Skin epidermis (tissue), 12 donors: ENCODE measurements around the gene RTCA.
"Not testable (repeated sequence)": the region's sequence is repeated elsewhere in the genome, so short reads cannot be mapped to it uniquely, and the experiment has no call there.

Experiments used
- H3K27ac ChIP-seq, 21 experiments: fragments of 200-600 bp; sonication (generic) in 11 of 21; one replicate each; pipeline ENCODE4 v1.5.0; 2020; ENCODE audit warnings: mild to moderate bottlenecking in 3 of 21, inconsistent platforms in 2 of 21, moderate library complexity in 2 of 21
- H3K4me3 ChIP-seq, 7 experiments: fragments of 200-600 bp; sonication (generic) in 2 of 7; one replicate each; pipeline ENCODE4 v1.5.0; 2020; ENCODE audit warnings: inconsistent platforms in 2 of 7, mild to moderate bottlenecking in 2 of 7, moderate library complexity in 1 of 7

Gene RTCA

DNA sequence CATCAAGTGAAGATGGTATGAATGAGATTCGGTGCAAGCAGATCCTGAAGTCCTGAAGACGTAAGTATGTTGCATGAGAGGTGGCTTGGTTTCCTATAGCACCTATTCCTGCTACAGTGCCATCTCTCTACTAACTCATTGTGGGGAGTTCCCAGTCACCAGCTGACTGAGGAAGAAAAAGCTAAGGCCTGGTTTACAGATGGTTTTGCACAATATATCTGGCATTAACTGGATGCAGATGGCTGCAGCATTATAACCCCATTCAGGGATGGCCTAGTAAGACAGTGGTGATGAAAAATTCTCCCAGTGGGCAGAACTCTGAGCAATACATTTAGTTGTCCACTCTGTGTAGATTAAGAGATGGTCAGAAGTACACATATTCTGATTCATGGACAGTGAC, 36.7 kb downstream of the RTCA start:
- no peak overlapping the region for H3K4me3 ChIP-seq
- no peak overlapping the region for H3K27ac ChIP-seq

DNA sequence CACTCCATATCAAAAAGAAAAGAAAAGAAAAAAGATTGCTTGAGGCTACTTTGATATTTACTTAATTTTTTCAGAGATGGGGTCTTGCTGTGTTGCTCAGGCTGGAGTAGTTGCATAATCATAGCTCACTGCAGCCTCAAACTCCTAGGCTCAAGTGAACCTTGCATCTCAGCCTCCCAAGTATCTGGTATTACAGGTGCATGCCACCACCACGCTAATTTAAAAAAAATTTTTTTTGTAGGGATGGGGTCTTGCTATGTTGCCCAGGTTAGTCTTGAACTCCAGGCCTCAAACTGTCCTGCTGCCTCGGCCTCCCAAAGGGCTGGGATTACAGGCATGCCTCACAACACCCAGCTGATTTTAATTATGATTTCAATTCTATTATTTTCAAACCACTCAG, 38.2 kb downstream of the RTCA start:
- Histone ChIP-seq H3K4me3 (no peak overlapping the region), H3K27ac (no peak overlapping the region)

DNA sequence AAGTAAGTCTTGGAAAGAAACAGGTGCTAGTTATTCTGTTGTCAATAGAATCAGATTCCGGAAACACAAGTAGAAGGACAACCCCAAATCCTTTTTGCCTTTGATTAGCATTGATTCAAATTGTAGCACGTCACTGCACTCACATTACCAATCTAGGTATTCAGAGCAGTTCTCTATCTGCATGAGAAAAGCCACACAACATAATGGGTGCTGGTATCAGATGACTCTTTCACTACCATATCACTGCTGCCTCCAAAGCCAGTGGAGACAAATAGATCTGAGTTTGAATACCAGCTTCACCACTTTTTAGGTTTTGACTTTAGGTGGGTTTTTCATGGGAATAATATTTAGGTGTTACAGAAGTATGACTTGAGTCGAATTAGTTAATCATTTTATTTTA, 38.9 kb downstream of the RTCA start:
- Histone ChIP-seq H3K27ac (no peak overlapping the region), H3K4me3 (no peak overlapping the region)

DNA sequence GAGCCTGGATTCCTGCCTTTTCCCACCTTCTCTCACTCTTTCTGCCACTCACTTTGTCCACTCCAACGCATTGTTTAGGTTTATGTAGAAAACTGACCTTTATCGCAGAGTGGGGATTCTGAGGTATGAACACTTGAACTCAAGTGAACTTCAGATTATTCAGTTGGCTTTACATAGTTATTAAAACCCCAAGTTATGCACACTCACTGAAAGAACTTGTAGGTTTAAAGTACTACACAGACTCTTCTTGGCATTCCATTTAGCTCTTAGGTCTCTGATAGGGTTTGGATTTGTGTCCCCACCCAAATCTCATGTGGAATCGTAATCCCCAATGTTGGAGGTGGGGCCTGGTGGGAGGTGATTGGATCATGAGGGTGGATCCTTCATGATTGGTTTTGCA, 39.9 kb downstream of the RTCA start:
- no peak overlapping the region for H3K4me3 ChIP-seq
- no peak overlapping the region for H3K27ac ChIP-seq

DNA sequence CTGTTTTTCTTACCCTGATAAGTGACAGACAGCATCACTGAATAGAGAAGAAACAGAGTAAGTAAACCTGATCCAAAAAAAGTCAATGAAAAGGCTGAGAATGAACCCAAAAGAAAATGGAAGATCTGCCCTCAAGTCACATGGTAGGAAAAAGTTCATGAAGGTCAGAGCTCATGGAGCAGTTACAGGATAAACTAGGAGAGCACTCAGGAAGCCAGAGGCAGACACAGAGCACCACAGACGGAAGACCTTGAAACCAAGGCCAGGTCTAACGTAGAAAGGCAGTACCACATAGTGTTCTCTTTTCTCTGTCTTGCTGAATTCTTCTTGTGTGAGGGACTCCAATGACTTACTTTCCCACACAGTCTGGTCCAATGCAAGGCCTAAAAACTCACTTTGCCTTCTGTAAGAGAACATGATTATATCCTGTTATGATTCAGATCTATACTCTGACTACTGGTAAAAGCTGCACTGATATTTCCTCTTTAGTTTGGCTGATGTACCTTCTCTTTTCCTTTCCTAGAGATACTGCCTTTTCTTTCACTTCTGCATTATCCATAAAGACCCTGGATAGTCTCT, 40.8 kb downstream of the RTCA start:
- Histone ChIP-seq H3K4me3 (no peak overlapping the region), H3K27ac (no peak overlapping the region)

DNA sequence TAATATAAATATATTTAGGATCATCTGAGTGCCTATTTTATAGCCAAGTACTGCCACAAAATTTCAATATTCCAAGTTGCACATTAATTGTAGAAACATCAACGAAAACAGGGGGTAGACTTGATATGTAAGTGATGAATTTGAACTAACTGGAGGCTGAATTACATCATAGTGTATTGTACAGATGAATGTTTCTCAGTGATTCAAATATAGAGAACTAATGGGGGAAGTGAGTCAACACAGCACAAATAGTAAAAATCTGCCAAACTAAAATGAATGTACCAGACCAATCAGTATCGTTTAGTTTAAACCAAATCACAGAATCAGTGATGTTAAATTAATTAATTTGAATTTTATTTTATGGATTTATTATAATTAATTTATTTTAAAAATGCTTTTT, 42.8 kb downstream of the RTCA start:
- Histone ChIP-seq H3K4me3 (no peak overlapping the region), H3K27ac (no peak overlapping the region)

DNA sequence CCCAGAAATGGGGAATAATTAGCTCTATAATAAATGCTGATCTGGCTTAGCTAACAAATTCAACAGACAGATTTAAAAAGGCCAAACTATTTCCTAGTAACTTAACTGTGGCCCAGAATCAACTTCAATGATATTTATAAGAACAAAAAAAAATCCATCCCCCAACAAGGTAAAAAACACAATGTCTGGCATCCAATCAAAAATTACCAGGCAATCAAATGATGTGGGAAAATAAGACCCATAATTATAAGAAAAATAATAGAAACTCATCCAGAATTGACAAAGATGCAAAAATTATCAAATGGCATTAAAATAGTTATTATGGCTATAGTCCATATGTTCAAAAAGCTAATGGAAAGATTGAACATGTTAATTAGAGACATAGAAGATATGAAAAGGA, 43.8 kb downstream of the RTCA start:
- H3K4me3 ChIP-seq: no peak overlapping the region
- H3K27ac ChIP-seq: no peak overlapping the region

DNA sequence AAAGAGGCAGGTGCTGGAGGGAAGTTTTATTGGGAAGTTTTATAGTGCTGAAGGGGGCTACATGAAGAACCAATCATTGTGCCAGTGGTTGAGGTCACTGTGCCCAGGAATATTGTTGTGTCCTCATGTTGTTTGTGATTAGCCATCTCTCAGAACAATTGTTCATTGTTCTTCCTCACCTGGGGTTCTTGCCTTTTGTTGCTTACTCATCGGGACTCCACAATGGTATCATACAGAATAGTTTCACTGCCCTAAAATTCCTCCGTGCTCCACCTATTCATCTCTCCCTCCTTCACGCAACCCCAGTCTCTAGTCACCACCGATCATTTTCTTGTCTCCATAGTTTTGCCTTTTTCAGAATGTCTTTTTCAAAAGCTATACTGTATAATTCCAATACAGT, 47.4 kb downstream of the RTCA start:
- Histone ChIP-seq H3K4me3 (no peak overlapping the region), H3K27ac (no peak overlapping the region)

DNA sequence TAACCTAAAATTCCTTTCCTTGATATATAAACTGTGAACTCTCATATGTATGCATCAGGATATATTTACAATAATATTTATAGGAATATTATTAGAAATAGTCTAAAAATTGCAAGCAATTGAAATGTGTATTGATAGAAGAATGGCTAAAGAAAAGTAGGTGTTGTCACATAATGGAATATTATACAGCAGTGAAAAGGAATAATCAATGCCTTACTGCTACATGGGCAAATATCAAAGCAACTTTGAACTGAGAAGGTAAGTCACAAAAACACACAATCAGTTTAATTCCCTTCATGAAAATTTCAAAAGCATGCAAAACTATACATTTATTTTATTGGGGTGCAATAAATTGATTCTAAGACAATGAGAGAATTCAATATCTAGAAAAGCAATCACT, 50.6 kb downstream of the RTCA start:
- H3K27ac ChIP-seq: no peak overlapping the region
- no peak overlapping the region for H3K4me3 ChIP-seq

DNA sequence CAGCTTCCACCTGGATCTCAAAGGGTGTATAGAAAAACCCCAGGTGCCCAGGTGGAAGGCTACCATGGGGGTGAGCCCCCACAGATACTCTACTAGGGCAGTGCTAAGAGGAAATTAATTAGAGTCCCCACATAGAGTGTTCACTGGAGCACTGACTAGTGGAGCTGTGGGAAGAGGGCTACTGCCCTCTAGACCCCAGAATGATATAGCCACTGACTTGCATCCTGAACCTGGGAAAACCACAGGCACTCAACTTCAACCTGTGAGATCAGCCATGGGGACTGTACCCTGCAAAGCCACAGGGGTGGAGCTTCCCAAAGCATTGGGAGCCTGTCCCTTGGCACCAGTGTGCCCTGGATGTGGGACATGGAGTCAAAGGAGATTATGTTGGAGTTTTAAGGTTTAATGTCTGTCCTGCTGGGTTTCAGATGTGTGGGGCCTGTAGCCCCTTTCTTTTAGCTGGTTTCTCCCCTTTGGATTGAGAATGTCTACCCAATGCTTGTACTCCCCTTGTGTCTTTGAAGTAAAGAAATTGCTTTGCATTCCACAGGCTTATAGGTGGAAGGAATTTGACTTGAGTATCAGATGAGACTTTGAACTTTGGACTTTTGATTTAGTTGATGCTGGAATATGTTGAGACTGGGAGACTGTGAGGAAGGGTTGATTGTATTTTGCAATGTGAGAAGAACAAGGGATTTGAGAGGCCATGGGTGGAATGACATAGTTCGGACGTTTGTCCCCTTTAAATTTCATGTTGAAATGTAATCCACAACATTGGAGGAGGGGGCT, 54.5 kb downstream of the RTCA start:
- H3K4me3 ChIP-seq: no peak overlapping the region
- no peak overlapping the region for H3K27ac ChIP-seq

DNA sequence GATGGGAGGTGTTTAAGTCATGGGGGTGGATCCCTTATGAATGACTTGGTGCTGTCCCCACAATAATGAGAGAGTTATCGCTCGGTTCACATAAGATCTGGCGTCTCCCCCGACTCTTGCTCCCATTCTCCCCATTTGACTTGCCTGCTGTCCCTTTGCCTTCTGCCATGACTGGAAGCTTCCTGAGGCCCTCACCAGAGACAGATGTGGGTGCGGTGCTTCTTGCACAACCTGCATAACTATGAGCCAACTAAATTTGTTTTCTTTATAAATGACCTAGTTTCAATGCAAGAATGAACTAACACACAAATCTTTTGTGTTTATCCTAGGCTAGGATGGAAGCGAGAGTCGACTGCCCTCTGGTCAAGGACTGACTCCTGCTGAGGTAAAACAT, 55.1 kb downstream of the RTCA start:
- no peak overlapping the region for H3K27ac ChIP-seq

DNA sequence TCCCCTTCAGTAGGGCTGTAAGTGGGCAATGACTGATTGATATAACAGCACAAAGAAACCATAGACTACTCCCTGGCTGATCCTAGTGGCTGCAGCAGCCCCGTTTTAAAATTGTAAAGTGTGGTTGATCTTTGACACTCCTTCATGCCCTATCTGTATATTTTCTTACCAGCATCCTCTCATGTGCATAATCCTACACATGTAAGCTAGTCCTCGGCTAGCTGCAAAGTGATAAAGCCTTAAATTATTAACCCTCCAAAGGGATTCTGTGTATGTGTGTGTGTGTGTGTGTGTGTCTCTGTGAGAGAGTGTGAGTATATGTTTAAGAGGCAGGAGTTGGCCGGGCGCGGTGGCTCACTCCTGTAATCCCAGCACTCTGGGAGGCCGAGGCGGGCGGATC, 55.5 kb downstream of the RTCA start:
- Histone ChIP-seq H3K4me3 (no peak overlapping the region), H3K27ac (no peak overlapping the region)

More for the DNA sequence above, 55.1 kb downstream of the RTCA start:
- no peak overlapping the region for H3K4me3 ChIP-seq

DNA sequence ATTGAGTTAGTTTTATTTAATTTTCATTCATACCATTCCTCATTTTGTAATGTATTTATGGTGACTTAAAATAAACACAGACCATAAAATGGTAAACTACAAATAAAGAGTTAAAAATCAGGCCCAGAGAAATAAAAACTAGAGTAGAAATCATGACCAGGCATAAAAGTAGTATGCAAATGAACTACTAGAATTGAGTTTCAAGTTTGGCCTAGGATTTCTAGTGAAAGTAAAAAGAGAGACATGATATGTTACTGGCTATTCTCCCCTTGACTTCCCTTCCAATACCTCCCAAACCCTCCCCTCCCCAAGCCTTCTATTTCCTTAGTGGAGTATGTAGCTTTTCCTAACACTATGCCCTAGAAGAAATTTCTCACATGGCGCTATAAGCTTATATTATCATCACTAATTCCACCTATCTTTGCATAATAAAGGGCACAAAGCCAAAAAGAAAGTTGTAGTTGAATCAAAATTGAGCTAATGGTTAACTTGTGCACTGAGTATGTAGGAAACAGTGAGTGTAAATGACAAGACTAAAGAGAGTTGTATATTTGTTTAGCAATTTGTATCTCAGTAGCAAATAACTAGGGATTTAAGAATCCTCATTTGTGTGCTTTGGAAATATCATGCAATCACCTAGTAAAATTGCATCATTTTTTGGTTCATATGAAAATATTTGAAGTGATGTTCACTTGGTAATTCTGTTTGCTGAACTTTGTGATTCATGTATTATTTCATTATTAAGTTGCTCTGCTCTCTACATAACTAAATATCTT, 56.6 kb downstream of the RTCA start:
- Histone ChIP-seq H3K4me3 (no peak overlapping the region), H3K27ac (no peak overlapping the region)

DNA sequence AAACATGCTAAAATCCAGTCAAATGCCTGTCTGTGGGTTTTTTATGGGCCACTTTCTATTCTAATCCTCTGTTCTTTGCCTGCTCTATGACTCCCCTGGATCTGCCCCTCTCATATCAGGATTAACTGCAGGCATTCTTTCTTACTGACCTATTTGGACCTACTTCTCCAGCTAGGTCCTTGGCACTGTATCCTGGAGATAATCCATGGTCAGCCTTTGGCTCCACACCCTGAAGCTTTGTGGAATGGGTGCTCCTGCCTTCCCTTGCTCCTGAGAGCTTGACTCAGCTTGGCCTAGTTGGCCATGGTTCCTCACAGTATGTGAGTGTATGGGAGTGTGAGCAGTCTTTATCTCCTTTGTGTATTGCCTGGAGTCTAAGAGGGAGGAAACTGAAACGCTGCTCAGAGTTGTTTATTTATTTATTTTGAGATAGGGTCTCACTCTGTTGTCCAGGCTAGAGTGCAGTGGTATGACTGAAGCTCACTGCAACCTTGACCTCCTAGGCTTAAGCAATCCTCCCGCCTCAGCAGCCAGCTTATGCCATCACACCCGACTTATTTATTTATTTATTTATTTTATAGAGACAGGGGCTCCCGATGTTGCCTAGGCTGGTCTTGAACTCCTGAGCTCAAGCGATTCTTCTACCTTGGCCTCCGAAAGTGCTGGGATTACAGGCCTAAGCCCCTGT, 57.5 kb downstream of the RTCA start:
- Histone ChIP-seq H3K27ac (no peak overlapping the region), H3K4me3 (no peak overlapping the region)

DNA sequence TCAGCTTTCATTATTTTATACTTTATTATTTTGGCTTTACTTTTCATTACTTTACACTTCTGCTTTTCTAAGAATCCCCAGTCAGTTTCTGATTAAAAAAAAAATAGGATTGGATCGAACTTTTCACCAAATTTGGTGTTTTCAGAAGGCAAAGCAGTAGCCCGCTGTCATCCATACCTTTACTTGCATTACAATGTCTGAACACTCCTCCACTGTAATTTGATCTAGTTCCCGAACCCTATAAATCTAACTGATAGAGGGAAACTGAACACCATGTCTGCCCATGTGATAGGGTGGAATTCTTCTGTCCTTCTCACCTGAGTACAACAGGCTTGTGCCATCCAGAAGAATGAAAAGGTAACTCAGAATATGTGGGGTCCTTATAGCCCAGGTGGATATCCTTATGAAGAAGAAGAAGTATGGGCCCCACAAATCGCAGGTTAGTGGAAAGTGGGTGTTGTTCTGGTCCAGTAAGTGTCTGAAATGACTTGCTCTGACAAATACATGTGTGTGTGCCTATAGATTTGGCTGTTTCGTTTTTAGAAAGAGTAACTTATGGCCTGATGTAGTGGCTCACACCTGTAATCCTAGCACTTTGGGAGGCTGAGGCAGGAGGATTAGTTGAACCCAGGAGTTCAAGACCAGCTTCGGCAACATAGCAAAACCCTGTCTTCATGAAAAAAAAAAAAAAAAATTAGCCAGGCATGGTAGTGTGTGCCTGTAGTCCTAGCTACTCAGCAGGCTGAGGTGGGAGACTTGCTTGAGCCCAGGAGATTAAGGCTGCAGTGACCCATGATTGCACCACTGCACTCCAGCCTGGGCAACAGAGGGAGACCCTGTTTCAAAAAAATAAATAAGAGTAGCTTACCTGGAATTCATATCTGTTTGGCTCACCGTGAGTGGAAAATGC, 59.7 kb downstream of the RTCA start:
- Histone ChIP-seq H3K27ac (no peak overlapping the region), H3K4me3 (no peak overlapping the region)

DNA sequence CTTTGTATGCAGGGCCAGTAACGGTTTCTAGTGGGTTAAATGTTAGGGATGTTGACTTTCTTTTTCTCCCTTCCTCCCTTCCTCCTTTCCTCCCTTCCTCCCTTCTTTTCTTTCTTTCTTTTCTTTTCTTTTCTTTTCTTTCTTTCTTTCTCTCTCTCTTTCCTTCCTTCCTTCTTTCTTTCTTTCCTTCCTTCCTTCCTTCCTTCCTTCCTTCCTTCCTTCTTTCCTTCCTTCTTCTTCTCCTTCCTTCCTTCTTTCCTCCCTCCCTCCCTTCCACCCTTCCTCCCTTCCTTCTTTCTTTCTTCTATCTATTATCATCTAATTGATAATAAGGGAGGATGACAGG, 60.3 kb downstream of the RTCA start:
- H3K4me3 ChIP-seq, H3K27ac ChIP-seq: not testable (repeated sequence)

DNA sequence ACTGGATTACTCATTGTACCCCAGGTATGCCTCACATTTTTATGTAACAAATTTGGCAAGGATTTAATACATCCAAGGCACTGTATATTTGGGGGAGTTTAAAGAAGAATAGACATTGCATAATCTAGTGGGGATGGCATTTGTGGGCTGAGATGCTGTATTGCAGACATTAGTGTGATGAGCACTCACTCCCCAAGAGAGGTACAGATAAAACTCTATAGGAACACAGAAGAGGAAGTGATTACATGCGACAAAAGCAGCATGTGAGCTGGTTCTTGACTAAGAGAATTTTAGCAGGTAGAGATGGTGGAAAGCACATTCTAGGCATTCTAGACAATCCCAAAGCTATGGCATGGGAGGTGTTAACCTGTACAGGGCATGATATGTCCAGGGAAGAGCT, 62.1 kb downstream of the RTCA start:
- no peak overlapping the region for H3K4me3 ChIP-seq

DNA sequence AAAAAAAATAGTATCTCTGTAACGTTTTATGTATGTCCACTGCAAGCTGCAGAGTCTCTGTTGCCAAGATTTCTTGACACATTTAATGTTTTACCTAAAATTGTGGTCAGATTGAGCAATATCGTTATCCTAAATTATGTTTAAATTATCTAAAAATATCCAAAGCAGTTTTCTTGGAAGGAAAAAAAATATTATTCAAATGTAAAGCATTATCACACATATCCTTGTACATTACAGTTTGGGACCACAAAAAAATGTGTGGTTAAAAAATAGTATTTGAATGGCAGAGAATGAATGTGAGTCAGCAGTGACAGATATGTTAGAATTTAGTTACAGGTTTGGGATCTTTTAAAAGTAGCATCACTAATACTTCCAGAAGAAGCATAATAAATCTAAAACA, 65.1 kb downstream of the RTCA start:
- H3K27ac ChIP-seq, H3K4me3 ChIP-seq: not testable (repeated sequence)

More for the DNA sequence above, 62.1 kb downstream of the RTCA start:
- no peak overlapping the region for H3K27ac ChIP-seq

DNA sequence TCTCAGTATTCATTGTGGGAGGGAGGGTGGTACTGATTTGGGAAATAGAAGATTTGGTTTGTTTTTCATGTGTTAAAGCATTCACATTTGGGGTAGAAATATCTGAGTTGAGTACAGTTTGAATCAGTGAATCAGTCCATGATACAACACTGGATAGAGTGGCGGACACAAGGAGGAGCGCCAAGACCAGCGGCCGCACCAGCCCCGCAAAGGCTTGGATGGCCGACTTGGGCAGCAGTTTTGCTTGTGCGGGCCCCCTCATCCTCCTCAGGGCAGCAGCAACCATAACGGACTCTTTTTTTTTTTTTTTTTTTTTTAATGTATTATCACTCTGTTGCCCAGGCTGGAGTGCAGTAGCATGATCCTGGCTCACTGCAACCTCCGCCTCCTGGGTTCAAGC, 66.3 kb downstream of the RTCA start:
- Histone ChIP-seq H3K27ac (no peak overlapping the region), H3K4me3 (no peak overlapping the region)

DNA sequence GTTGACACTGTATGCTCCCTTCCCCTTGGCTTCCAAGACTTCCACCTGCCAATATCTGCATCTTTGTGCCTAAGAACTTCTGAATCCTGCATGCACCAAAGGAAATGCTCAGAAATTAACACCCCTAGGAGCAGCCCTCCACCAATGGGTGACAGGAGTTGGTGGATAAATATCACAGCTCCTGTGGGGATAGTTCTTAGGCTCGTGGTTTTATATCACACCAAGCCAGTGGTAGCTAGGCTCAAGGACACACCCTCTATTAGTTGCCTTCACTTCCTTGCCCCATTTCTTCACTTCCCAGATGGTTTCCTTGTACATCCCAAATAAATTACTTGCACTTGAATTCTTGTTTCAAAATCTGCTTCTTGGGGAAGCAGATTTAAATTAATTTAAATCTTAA, 69.4 kb downstream of the RTCA start:
- no peak overlapping the region for H3K4me3 ChIP-seq
- no peak overlapping the region for H3K27ac ChIP-seq
